Activated CD8-positive, alpha-beta memory T cell treated with anti-CD3 and anti-CD28 coated beads, Interleukin-2, amount 10 ng/mL, durations not matched to agents 7 days and 5 days (primary cell): ENCODE results near the gene PDE5A. TPM values are rescaled to one million over a fixed set of nuclear protein-coding genes. Genes with fewer than 3 reads are reported as not detected.
"Not testable (repeated sequence)": the region's sequence is repeated elsewhere in the genome, so short reads cannot be mapped to it uniquely, and the experiment has no call there.

ENCODE experiments used
- ATAC-seq: fragments of 150-1000 bp; cut with Tn5 transposase; one replicate; pipeline ENCODE4 v1.10.0; 2021; ENCODE audit warnings: moderate library complexity
- CTCF ChIA-PET: fragments of 350-600 bp; sonication (Branson Sonifier 250); formaldehyde crosslinking; loops from one replicate; lab custom pipeline; 2021; ENCODE audit warnings: antibody characterized with exemption; lab: Charles Lee
- DNase-seq: peaks from one replicate; pipeline ENCODE4 v3.0.0-alpha.2; 2020
- H3K27ac Mint-ChIP-seq: one replicate; pipeline ENCODE4 v1.8.0; 2021; ENCODE audit warnings: mild to moderate bottlenecking, mixed read lengths
- H3K27me3 Mint-ChIP-seq: one replicate; pipeline ENCODE4 v1.8.0; 2021; ENCODE audit warnings: mixed read lengths
- H3K36me3 Mint-ChIP-seq: one replicate; pipeline ENCODE4 v1.8.0; 2021; ENCODE audit warnings: mild to moderate bottlenecking, mixed read lengths
- H3K4me1 Mint-ChIP-seq: one replicate; pipeline ENCODE4 v1.8.0; 2021; ENCODE audit warnings: mixed read lengths
- H3K4me3 Mint-ChIP-seq: one replicate; pipeline ENCODE4 v1.8.0; 2021; ENCODE audit warnings: mild to moderate bottlenecking, moderate library complexity, mixed read lengths
- H3K9me3 Mint-ChIP-seq: one replicate; pipeline ENCODE4 v1.8.0; 2022; ENCODE audit warnings: low read depth, mixed read lengths
- total RNA-seq, 2 experiments: library from RNA; stranded (reverse); gene quantifications; one replicate each; pipeline ENCODE4 v1.2.3, GENCODE V29; 2021

Gene PDE5A
- total RNA-seq, result under 1 TPM in 1 of 2 experiments, not detected in 1; 0.18 TPM

GRCh38 chr4:119628281-119629141 is at the start of gene PDE5A:
Gene PDE5A, minus strand, starts transcription at chr4:119628804. Its CDS starts 133 bp downstream, at chr4:119628671.
- H3K9me3 Mint-ChIP-seq, result no peaks in the 10 kb centered on the region
- peaks cover 17% of the 10 kb centered on the region for H3K4me1 Mint-ChIP-seq
- peak; percentile 83 for DNase-seq
- peak within 1 kb of the TSS; percentile 76 for H3K4me3 Mint-ChIP-seq
- CTCF ChIA-PET, result interaction anchor here (0.6 to 3.6 kb wide), 50 partner anchors 7 to 943 kb away, joined by 3 to 38 read pairs (median 4); partner anchors contain the start of genes MAD2L1 and METTL14
- H3K36me3 Mint-ChIP-seq, result no peaks in the 10 kb centered on the region
- ATAC-seq, result peak; percentile 88
- no peak within 1 kb of the TSS for H3K27ac Mint-ChIP-seq
- peaks cover 43% of the 10 kb centered on the region for H3K27me3 Mint-ChIP-seq

DNA sequence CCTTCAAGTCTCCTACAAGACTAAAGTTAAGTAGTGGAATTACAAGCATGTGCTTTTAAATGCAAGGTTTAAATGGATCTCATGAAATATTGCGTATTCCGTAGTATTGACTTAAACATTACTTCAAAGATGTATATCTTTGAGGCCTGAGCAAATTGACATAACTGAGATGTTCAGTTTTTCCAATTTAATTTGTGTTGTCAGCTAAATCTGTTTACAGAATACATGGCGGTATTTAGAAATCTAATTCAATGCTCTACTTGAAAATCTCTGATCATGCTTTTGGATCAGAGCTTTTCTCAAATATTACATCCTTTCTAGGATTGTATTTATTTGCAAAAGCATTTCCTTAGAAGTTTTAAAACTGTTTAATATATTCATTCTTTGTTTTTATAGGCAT is 47.5 kb upstream of the PDE5A start:
- CTCF ChIA-PET, result no interaction called here

GRCh38 chr4:119675391-119675790 is 46.8 kb upstream of the PDE5A start:
- Mint-ChIP-seq H3K4me3 (no peak overlapping the region), H3K27ac (no peak overlapping the region), H3K27me3 (no peaks in the 10 kb centered on the region), H3K9me3 (no peaks in the 10 kb centered on the region), H3K4me1 (no peaks in the 10 kb centered on the region), H3K36me3 (no peaks in the 10 kb centered on the region)
- DNase-seq (no peak), ATAC-seq (no peak)
- CTCF ChIA-PET, result no interaction called here

More for the DNA sequence above, 47.5 kb upstream of the PDE5A start:
- no peaks in the 10 kb centered on the region for H3K9me3 Mint-ChIP-seq
- H3K27me3 Mint-ChIP-seq, result peaks cover under 1% of the 10 kb centered on the region
- no peaks in the 10 kb centered on the region for H3K4me1 Mint-ChIP-seq
- H3K27ac Mint-ChIP-seq, result no peak overlapping the region
- H3K4me3 Mint-ChIP-seq, result no peak overlapping the region
- ATAC-seq (no peak), DNase-seq (no peak)
- H3K36me3 Mint-ChIP-seq, result no peaks in the 10 kb centered on the region

- ATAC-seq (no peak), DNase-seq (no peak)
- Mint-ChIP-seq H3K4me1 (no peaks in the 10 kb centered on the region), H3K4me3 (no peak overlapping the region), H3K27ac (no peak overlapping the region), H3K27me3 (peaks cover 4% of the 10 kb centered on the region), H3K36me3 (no peaks in the 10 kb centered on the region), H3K9me3 (no peaks in the 10 kb centered on the region)
- CTCF ChIA-PET, result interaction anchor here (1.1 kb wide), 1 partner anchor 45 kb away, joined by 3 read pairs; the partner anchor contains the start of gene PDE5A
These were observed 44.3 kb upstream of the PDE5A start for GRCh38 chr4:119672938-119673337.

DNA sequence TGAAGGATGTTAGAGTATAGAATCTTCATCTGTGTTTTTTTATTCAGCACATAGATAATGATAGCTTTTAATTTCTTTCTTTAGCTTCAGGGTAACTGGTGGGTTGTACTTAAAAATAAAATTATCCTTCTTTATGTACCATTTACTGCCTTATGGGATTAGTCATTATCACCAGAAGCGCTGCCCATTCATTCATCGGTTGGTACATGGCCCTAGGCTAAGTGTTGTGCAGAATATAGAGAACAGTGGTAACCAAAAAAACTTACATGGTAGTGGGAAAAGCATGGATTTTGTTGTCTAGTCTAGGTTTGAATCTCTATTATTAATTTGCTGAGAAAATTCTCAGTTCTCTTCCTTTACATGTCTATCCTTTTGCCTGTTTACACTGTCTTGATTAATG is 43.5 kb upstream of the PDE5A start:
- Mint-ChIP-seq H3K4me3 (no peak overlapping the region), H3K27me3 (peaks cover 4% of the 10 kb centered on the region), H3K4me1 (no peaks in the 10 kb centered on the region), H3K27ac (no peak overlapping the region), H3K36me3 (no peaks in the 10 kb centered on the region), H3K9me3 (no peaks in the 10 kb centered on the region)
- CTCF ChIA-PET, result interaction anchor here (1.1 kb wide), 1 partner anchor 44 kb away, joined by 3 read pairs; the partner anchor contains the start of gene PDE5A
- ATAC-seq (no peak), DNase-seq (no peak)

GRCh38 chr4:119671205-119671604 is 42.6 kb upstream of the PDE5A start:
- CTCF ChIA-PET, result no interaction called here
- no peaks in the 10 kb centered on the region for H3K4me1 Mint-ChIP-seq
- ATAC-seq, result no peak

GRCh38 chr4:119667802-119668201 is 39.2 kb upstream of the PDE5A start:
- ATAC-seq (no peak), DNase-seq (no peak)
- H3K27ac Mint-ChIP-seq, result no peak overlapping the region
- peaks cover 4% of the 10 kb centered on the region for H3K4me1 Mint-ChIP-seq
- no peak overlapping the region for H3K4me3 Mint-ChIP-seq
- CTCF ChIA-PET, result interaction anchor here (1.3 kb wide), 1 partner anchor 39 kb away, joined by 3 read pairs; the partner anchor contains the start of gene PDE5A
- H3K36me3 Mint-ChIP-seq, result no peaks in the 10 kb centered on the region
- no peaks in the 10 kb centered on the region for H3K9me3 Mint-ChIP-seq
- H3K27me3 Mint-ChIP-seq, result peaks cover 15% of the 10 kb centered on the region

More at GRCh38 chr4:119671205-119671604, 42.6 kb upstream of the PDE5A start:
- Mint-ChIP-seq H3K9me3 (no peaks in the 10 kb centered on the region), H3K27ac (no peak overlapping the region), H3K36me3 (no peaks in the 10 kb centered on the region), H3K4me3 (no peak overlapping the region), H3K27me3 (peaks cover 9% of the 10 kb centered on the region)
- DNase-seq, result no peak

GRCh38 chr4:119666653-119667091 is 38.1 kb upstream of the PDE5A start:
- H3K27ac Mint-ChIP-seq, result no peak overlapping the region
- no peaks in the 10 kb centered on the region for H3K9me3 Mint-ChIP-seq
- H3K36me3 Mint-ChIP-seq, result peaks cover 2% of the 10 kb centered on the region
- DNase-seq (no peak), ATAC-seq (no peak)
- H3K27me3 Mint-ChIP-seq, result peaks cover 15% of the 10 kb centered on the region
- peaks cover 7% of the 10 kb centered on the region for H3K4me1 Mint-ChIP-seq
- CTCF ChIA-PET, result interaction anchor here (1.5 kb wide), 1 partner anchor 37 kb away, joined by 3 read pairs; the partner anchor contains the start of gene PDE5A
- no peak overlapping the region for H3K4me3 Mint-ChIP-seq

GRCh38 chr4:119665752-119666151 is 37.1 kb upstream of the PDE5A start:
- Mint-ChIP-seq H3K4me3 (no peak overlapping the region), H3K9me3 (no peaks in the 10 kb centered on the region), H3K27ac (no peak overlapping the region), H3K4me1 (peaks cover 7% of the 10 kb centered on the region), H3K36me3 (peaks cover 2% of the 10 kb centered on the region), H3K27me3 (peaks cover 21% of the 10 kb centered on the region)
- ATAC-seq (no peak), DNase-seq (no peak)
- CTCF ChIA-PET, result interaction anchor here (1.5 kb wide), 1 partner anchor 37 kb away, joined by 3 read pairs; the partner anchor contains the start of gene PDE5A

GRCh38 chr4:119664168-119664907 is 35.7 kb upstream of the PDE5A start:
- H3K4me1 Mint-ChIP-seq, result peaks cover 7% of the 10 kb centered on the region
- H3K27ac Mint-ChIP-seq, result no peak overlapping the region
- peaks cover 25% of the 10 kb centered on the region for H3K27me3 Mint-ChIP-seq
- CTCF ChIA-PET, result no interaction called here
- no peak for ATAC-seq
- peaks cover 2% of the 10 kb centered on the region for H3K36me3 Mint-ChIP-seq
- no peak for DNase-seq
- no peak overlapping the region for H3K4me3 Mint-ChIP-seq
- no peaks in the 10 kb centered on the region for H3K9me3 Mint-ChIP-seq

- no peak for DNase-seq
- Mint-ChIP-seq H3K27me3 (peaks cover 23% of the 10 kb centered on the region), H3K4me1 (peaks cover 7% of the 10 kb centered on the region), H3K36me3 (peaks cover 2% of the 10 kb centered on the region), H3K9me3 (no peaks in the 10 kb centered on the region), H3K27ac (peak overlapping the region; percentile 64), H3K4me3 (peak overlapping the region; percentile 48)
- no peak for ATAC-seq
- CTCF ChIA-PET, result no interaction called here
These were observed 34.7 kb upstream of the PDE5A start for GRCh38 chr4:119663160-119663788.

GRCh38 chr4:119662612-119663011 is 34.0 kb upstream of the PDE5A start:
- H3K27ac Mint-ChIP-seq, H3K9me3 Mint-ChIP-seq, ATAC-seq, H3K4me1 Mint-ChIP-seq, DNase-seq, H3K4me3 Mint-ChIP-seq, H3K36me3 Mint-ChIP-seq, CTCF ChIA-PET: not testable (repeated sequence)
- peaks cover 22% of the 10 kb centered on the region for H3K27me3 Mint-ChIP-seq

- Mint-ChIP-seq H3K9me3 (no peaks in the 10 kb centered on the region), H3K4me1 (peaks cover 7% of the 10 kb centered on the region), H3K27me3 (peaks cover 17% of the 10 kb centered on the region), H3K27ac (no peak overlapping the region), H3K4me3 (no peak overlapping the region), H3K36me3 (peaks cover 2% of the 10 kb centered on the region)
- CTCF ChIA-PET, result interaction anchor here (0.9 kb wide), 1 partner anchor 33 kb away, joined by 3 read pairs; no protein-coding TSS in a partner anchor
- DNase-seq, result no peak
- ATAC-seq, result no peak
These were observed 32.6 kb upstream of the PDE5A start for GRCh38 chr4:119661231-119661630.
